Measurements from ENCODE around the gene TSC22D1.
A peak's percentile ranks its signal among the peaks of the same experiment; 100 is the strongest.

Gene TSC22D1

GRCh38 chr13:44484562-44485138 lies 91.5 kb downstream of the TSC22D1 start:
- peaks cover 0 to 2% of the 10 kb centered on the region in 2 experiments for H3K36me3 ChIP-seq (ENCODE audit: control insufficient read depth in 1 of 2, insufficient read depth in 2 of 2, low read length in 2 of 2)
- H2AFZ ChIP-seq (ENCODE audit: insufficient read depth, low read length, poor library complexity) = no peak overlapping the region
- H3K4me2 ChIP-seq (ENCODE audit: low read length) = no peak overlapping the region
- WGBS (ENCODE audit: extremely low coverage, insufficient coverage, insufficient read length) = no CpG with 5 or more reads among the region's 4 CpGs
- H4K91ac ChIP-seq (ENCODE audit: low read depth, low read length) = no peak overlapping the region
- H4K12ac ChIP-seq (ENCODE audit: low read depth, low read length) = no peak overlapping the region
- no peaks in the 10 kb centered on the region for H3K79me1 ChIP-seq (ENCODE audit: low read length)
- H3K9ac ChIP-seq (ENCODE audit: low read length) = no peak overlapping the region
- no peaks in the 10 kb centered on the region for H3K4me1 ChIP-seq (ENCODE audit: control insufficient read depth in 1 of 2, insufficient read depth in 2 of 2, low read length in 2 of 2)
- H3K18ac ChIP-seq (ENCODE audit: low read length) = no peak overlapping the region
- no peak overlapping the region for H2BK120ac ChIP-seq (ENCODE audit: insufficient read depth, low read length, poor library complexity)
- H3K27me3 ChIP-seq (ENCODE audit: insufficient read depth, low read length) = no peaks in the 10 kb centered on the region
- no peak overlapping the region for H3K23ac ChIP-seq (ENCODE audit: low read length)
- no peaks in the 10 kb centered on the region for H3K9me3 ChIP-seq (ENCODE audit: insufficient read depth, low read depth, low read length)
- DNase-seq = no peak
- H3K79me2 ChIP-seq (ENCODE audit: control insufficient read depth, insufficient read depth, low read length, poor library complexity) = no peaks in the 10 kb centered on the region
- no peak overlapping the region for H3K14ac ChIP-seq (ENCODE audit: low read length)
- no peak overlapping the region for H2AK5ac ChIP-seq (ENCODE audit: low read length)
- no peak overlapping the region for H3K27ac ChIP-seq (ENCODE audit: low read depth, low read length)
- no peak overlapping the region for H4K8ac ChIP-seq (ENCODE audit: low read depth, low read length)
- no peak overlapping the region for H2BK5ac ChIP-seq (ENCODE audit: low read depth, low read length, poor library complexity)
- no peak overlapping the region for H2BK12ac ChIP-seq (ENCODE audit: low read length)
- H3K4me3 ChIP-seq (ENCODE audit: low read depth, low read length) = no peak overlapping the region
- H3K4ac ChIP-seq (ENCODE audit: low read depth, low read length) = no peak overlapping the region

- Histone ChIP-seq H2BK5ac (ENCODE audit: low read depth, low read length, poor library complexity) (no peak overlapping the region), H3K4me2 (ENCODE audit: low read length) (no peak overlapping the region), H3K23ac (ENCODE audit: low read length) (no peak overlapping the region), H3K27ac (ENCODE audit: low read depth, low read length) (peak overlapping the region; percentile 34), H3K79me1 (ENCODE audit: low read length) (peaks cover 3% of the 10 kb centered on the region), H3K79me2 (ENCODE audit: control insufficient read depth, insufficient read depth, low read length, poor library complexity) (no peaks in the 10 kb centered on the region), H3K4me3 (ENCODE audit: low read depth, low read length) (no peak overlapping the region), H3K9me3 (ENCODE audit: insufficient read depth, low read depth, low read length) (no peaks in the 10 kb centered on the region), H4K91ac (ENCODE audit: low read depth, low read length) (no peak overlapping the region), H3K27me3 (ENCODE audit: insufficient read depth, low read length) (no peaks in the 10 kb centered on the region), H2BK12ac (ENCODE audit: low read length) (no peak overlapping the region), H4K12ac (ENCODE audit: low read depth, low read length) (no peak overlapping the region), H4K8ac (ENCODE audit: low read depth, low read length) (no peak overlapping the region), H3K18ac (ENCODE audit: low read length) (no peak overlapping the region), H3K4ac (ENCODE audit: low read depth, low read length) (no peak overlapping the region), H3K9ac (ENCODE audit: low read length) (no peak overlapping the region), H2BK120ac (ENCODE audit: insufficient read depth, low read length, poor library complexity) (no peak overlapping the region), H3K14ac (ENCODE audit: low read length) (no peak overlapping the region), H3K36me3 (ENCODE audit: control insufficient read depth in 1 of 2, insufficient read depth in 2 of 2, low read length in 2 of 2) (no peaks in the 10 kb centered on the region), H3K4me1 (ENCODE audit: control insufficient read depth in 1 of 2, insufficient read depth in 2 of 2, low read length in 2 of 2) (peaks cover 3 to 4% of the 10 kb centered on the region in 2 experiments), H2AFZ (ENCODE audit: insufficient read depth, low read length, poor library complexity) (no peak overlapping the region), H2AK5ac (ENCODE audit: low read length) (no peak overlapping the region)
- peak in 1 of 2 donors; percentile 36 for DNase-seq
- 100% methylated on average over 1 of the region's 4 CpGs for WGBS (ENCODE audit: extremely low coverage, insufficient coverage, insufficient read length)
Measured at GRCh38 chr13:44474122-44474910, 101.8 kb downstream of the TSC22D1 start.

GRCh38 chr13:44471686-44472085 lies 104.4 kb downstream of the TSC22D1 start:
- Histone ChIP-seq H3K9me3 (ENCODE audit: insufficient read depth, low read depth, low read length) (no peaks in the 10 kb centered on the region), H2AFZ (ENCODE audit: insufficient read depth, low read length, poor library complexity) (no peak overlapping the region), H2BK5ac (ENCODE audit: low read depth, low read length, poor library complexity) (no peak overlapping the region), H3K23ac (ENCODE audit: low read length) (no peak overlapping the region), H2AK5ac (ENCODE audit: low read length) (no peak overlapping the region), H3K36me3 (ENCODE audit: control insufficient read depth in 1 of 2, insufficient read depth in 2 of 2, low read length in 2 of 2) (no peaks in the 10 kb centered on the region), H3K79me2 (ENCODE audit: control insufficient read depth, insufficient read depth, low read length, poor library complexity) (no peaks in the 10 kb centered on the region), H3K27me3 (ENCODE audit: insufficient read depth, low read length) (no peaks in the 10 kb centered on the region), H2BK120ac (ENCODE audit: insufficient read depth, low read length, poor library complexity) (no peak overlapping the region), H2BK12ac (ENCODE audit: low read length) (no peak overlapping the region), H3K4me3 (ENCODE audit: low read depth, low read length) (no peak overlapping the region), H3K14ac (ENCODE audit: low read length) (no peak overlapping the region), H3K79me1 (ENCODE audit: low read length) (peaks cover 3% of the 10 kb centered on the region), H4K8ac (ENCODE audit: low read depth, low read length) (no peak overlapping the region), H3K18ac (ENCODE audit: low read length) (no peak overlapping the region), H3K4me2 (ENCODE audit: low read length) (no peak overlapping the region), H4K12ac (ENCODE audit: low read depth, low read length) (no peak overlapping the region), H4K91ac (ENCODE audit: low read depth, low read length) (no peak overlapping the region), H3K4me1 (ENCODE audit: control insufficient read depth in 1 of 2, insufficient read depth in 2 of 2, low read length in 2 of 2) (peaks cover 3 to 4% of the 10 kb centered on the region in 2 experiments), H3K9ac (ENCODE audit: low read length) (no peak overlapping the region), H3K4ac (ENCODE audit: low read depth, low read length) (no peak overlapping the region), H3K27ac (ENCODE audit: low read depth, low read length) (no peak overlapping the region)
- no CpG with 5 or more reads among the region's 1 CpG for WGBS (ENCODE audit: extremely low coverage, insufficient coverage, insufficient read length)
- DNase-seq = peak; percentile 59 to 89

GRCh38 chr13:44470638-44471562 lies 105.2 kb downstream of the TSC22D1 start:
- H3K18ac ChIP-seq (ENCODE audit: low read length) = no peak overlapping the region
- H2AFZ ChIP-seq (ENCODE audit: insufficient read depth, low read length, poor library complexity) = no peak overlapping the region
- no peak overlapping the region for H2BK12ac ChIP-seq (ENCODE audit: low read length)
- DNase-seq = peak in 1 of 2 donors; percentile 71
- no peak overlapping the region for H3K4me2 ChIP-seq (ENCODE audit: low read length)
- no peaks in the 10 kb centered on the region for H3K36me3 ChIP-seq (ENCODE audit: control insufficient read depth in 1 of 2, insufficient read depth in 2 of 2, low read length in 2 of 2)
- peaks cover 3% of the 10 kb centered on the region for H3K79me1 ChIP-seq (ENCODE audit: low read length)
- no peak overlapping the region for H2BK120ac ChIP-seq (ENCODE audit: insufficient read depth, low read length, poor library complexity)
- no peak overlapping the region for H3K4ac ChIP-seq (ENCODE audit: low read depth, low read length)
- no peaks in the 10 kb centered on the region for H3K79me2 ChIP-seq (ENCODE audit: control insufficient read depth, insufficient read depth, low read length, poor library complexity)
- H3K9ac ChIP-seq (ENCODE audit: low read length) = no peak overlapping the region
- no peak overlapping the region for H3K4me3 ChIP-seq (ENCODE audit: low read depth, low read length)
- H3K14ac ChIP-seq (ENCODE audit: low read length) = no peak overlapping the region
- no peaks in the 10 kb centered on the region for H3K9me3 ChIP-seq (ENCODE audit: insufficient read depth, low read depth, low read length)
- H3K27ac ChIP-seq (ENCODE audit: low read depth, low read length) = no peak overlapping the region
- H3K27me3 ChIP-seq (ENCODE audit: insufficient read depth, low read length) = no peaks in the 10 kb centered on the region
- H3K23ac ChIP-seq (ENCODE audit: low read length) = no peak overlapping the region
- no CpG with 5 or more reads among the region's 4 CpGs for WGBS (ENCODE audit: extremely low coverage, insufficient coverage, insufficient read length)
- H4K12ac ChIP-seq (ENCODE audit: low read depth, low read length) = no peak overlapping the region
- H2BK5ac ChIP-seq (ENCODE audit: low read depth, low read length, poor library complexity) = no peak overlapping the region
- H3K4me1 ChIP-seq (ENCODE audit: control insufficient read depth in 1 of 2, insufficient read depth in 2 of 2, low read length in 2 of 2) = peaks cover 3 to 4% of the 10 kb centered on the region in 2 experiments
- H4K91ac ChIP-seq (ENCODE audit: low read depth, low read length) = no peak overlapping the region
- no peak overlapping the region for H4K8ac ChIP-seq (ENCODE audit: low read depth, low read length)
- H2AK5ac ChIP-seq (ENCODE audit: low read length) = no peak overlapping the region

Data from trophoblast cell (in vitro differentiated cells and primary cell).